GM19043 (cell line): ENCODE results near the gene OGFR.

Source experiments
- ATAC-seq: cut with Tn5 transposase; IDR thresholded peaks from one replicate; pipeline ENCODE4 v1.9.1; 2021; ENCODE audit warnings: low read depth; ENCODE audit not compliant: unreplicated experiment

The OGFR gene

DNA sequence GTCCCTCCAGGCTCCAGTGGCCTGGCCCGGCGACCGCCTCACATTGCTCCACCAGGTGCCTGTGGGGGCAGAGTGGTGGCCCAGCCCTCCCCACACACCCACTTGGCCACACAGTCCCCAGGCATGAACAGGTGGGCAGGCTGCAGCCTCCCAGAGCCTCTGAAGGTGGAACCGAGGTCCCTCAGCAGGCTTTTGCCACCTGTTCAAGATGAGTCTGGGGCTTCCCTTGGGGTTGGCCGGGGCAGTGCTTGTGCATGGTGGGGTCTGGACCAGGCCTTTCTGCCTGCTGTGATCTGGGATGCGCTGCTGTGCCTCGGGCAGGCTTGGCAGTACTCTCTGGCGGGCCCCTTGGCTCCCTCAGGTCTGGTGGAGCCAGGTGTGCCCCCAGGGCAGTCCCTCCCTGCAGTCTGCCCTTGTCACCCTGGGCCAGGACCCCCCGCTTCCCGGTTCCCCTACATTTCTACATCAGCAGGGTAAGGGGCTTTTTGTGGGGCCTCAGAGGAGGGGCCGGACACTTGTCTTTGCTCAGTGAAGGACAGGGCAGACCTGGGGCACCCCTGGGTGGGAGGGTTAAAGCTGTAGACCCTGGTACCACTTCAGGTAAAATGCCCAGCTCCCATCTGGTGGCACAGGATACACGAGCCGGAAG is 9.5 kb downstream of the OGFR start:
- ATAC-seq: no peak

GRCh38 chr20:62814709-62815065 is 10.1 kb downstream of the OGFR start:
- no peak for ATAC-seq

- ATAC-seq: no peak
Observed at GRCh38 chr20:62815066-62815991, 10.7 kb downstream of the OGFR start.

- ATAC-seq: no peak
Observed at GRCh38 chr20:62816031-62816883, 11.6 kb downstream of the OGFR start.

GRCh38 chr20:62816884-62817873 is 12.5 kb downstream of the OGFR start, which contains the start of gene COL9A3:
Gene COL9A3, plus strand, starts transcription at chr20:62817050. Its CDS starts 15 bp downstream, at chr20:62817065.
- ATAC-seq: no peak

DNA sequence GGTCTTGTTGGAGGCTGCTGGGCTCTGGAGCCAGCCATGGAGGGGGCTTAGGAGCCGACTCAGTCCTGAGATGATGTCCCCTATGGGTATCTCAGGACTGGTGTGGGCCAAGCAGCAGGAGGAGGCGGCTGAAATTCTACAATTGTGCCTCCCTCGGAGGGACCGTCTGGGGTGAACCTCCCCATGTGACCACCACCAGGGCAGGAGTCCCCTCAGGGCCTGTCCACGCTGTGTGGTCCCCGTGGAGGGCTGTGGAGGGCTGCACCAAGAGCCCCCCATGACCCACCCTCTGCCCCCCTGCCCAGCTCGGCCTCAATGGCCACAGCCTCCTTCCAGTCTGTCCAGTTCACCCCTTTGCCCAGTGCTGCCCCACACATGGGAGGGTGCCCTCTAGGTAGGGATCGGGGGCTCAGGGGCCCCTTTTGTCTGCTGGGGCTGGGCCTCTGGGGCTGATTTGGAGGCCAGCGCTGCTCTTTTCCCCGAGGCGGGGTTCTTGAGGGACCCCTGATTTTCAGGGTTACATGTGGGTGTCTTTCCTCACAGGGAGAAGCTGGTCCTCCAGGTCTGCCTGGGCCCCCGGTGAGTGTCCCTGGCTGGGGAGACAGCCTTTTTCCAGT is 13.4 kb downstream of the OGFR start:
- no peak for ATAC-seq

- no peak for ATAC-seq
Observed at GRCh38 chr20:62818592-62819493, 14.2 kb downstream of the OGFR start.

DNA sequence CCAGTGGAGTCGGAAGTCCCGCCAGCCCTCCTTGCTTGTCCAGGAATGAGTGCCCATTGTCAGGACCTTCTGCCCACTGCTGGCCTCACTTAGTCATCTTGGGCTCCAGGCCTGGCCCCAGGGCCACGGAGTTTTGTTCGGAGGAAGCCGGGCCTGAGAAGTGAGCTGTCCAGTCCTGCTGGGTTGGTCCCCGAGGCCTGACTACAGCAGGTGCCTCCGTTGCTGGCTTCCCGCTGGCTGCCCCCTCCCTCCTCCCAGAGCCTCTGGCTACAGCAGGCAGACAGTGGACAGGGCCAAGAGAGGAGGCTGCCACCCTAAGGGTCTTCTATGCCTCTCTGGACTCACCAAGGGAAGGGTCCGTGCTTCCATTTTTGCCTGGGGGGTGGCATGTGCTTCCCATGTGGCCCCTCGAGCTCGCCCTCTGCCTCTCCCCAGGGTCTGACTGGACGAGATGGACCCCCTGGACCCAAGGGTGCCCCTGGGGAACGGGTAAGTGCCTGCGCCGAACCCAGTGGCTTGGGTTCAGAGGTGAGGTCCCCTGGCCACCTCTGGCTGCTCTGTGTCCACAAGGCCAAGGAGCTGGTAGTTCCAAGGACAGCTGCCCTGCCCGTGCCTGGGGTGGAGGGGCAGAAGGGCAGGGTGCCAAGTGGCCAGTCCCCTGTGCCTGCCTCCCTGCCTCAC is 15.0 kb downstream of the OGFR start:
- ATAC-seq: no peak

DNA sequence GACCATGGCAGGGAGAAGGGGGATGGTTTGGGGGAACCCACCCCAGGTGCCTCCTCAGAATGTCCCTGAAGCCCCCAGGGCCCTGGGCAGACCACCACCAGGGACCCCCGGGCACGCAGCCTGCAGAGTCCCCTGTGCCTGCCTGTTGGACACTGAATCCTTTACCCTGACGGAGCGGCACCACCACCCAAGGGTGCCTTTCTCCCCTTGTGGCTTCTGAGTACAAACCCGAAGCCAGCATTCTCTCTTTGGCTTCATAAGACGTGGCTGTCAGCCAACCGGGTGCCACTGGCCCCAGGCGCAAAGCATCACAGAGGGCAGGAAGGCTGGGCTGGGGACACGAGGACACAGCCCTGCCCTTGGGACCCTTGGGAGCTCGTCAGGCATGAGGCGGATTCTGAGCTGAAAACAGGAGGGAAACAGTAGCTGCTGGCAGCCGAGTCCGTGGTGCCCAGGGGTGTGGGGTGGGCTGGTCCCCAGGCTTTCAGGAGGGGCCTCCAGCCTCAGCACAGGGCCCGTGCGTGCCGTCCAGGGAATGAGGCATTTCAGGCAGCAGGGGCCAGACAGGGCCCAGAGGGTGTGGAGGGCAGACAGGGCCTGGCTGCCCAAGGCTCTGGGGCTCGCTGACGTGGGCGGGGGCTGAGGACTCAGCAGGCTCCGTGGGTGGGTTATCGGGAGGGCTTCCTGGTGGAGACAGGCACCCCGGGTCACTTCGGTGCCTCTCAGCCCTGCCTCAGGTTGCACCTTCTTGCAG is 15.8 kb downstream of the OGFR start:
- ATAC-seq: no peak

DNA sequence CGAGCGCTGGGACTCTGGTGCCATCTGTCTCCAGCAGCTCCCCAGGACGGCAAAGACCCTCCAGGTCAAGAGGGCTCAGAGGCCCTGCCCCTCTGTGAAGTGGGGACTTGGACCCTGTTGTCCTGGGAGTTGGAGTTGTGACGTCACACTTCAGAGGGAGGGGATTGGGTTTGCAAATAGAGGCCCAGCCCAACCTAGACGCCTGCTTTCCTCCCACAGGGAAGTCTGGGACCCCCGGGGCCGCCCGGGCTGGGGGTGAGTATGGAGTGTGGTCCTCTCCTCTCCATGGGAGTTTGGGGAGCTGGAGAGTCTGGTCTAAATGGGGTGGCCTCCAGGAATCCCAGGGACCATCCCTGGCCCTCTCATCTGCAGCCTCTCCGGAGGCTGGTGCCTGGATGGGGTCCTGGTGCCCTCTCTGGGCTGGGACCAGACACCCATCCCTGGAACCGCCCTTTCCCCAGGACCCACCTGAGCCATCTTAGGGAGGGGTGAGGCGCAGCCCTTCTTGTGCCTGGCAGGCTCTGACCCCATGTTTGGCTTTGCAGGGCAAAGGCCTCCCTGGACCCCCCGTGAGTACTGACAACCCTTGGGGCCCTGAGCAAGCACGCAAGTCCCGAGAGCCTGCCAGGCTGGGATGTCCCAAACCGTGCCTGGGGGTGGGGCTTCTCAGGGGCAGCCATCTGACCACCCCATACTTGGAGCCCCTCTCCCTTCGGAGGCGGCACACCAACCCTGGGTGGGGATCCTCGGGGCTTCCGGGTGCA is 16.5 kb downstream of the OGFR start:
- ATAC-seq: no peak

- ATAC-seq: no peak
Observed at GRCh38 chr20:62821726-62822210, 17.1 kb downstream of the OGFR start.

DNA sequence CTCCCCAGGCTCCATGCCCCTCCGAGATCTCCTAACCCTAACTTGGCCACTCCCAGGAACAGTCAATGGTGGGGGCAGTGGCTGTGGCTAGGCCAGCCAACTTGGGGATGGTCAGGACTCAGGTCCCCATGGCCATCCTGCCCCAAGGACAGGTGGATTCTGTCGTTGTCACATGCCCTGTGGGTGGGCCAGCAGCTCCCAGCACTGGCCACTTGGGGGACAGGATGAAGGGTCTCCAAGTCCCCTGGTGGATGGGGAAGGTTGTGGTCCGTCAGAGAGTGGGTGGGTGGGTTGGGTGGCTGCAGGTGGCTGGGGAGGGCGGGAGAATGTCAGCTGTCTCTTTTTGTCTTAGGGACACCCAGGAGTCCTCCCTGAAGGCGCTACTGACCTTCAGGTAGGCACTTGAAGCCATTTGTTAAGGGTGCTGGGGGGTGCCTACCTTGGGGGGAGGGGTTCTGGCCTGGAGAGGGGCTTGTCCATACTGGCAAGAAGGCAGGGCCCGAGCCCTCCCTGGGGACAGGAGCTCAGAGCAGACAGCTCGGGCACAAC is 17.7 kb downstream of the OGFR start:
- ATAC-seq: no peak

DNA sequence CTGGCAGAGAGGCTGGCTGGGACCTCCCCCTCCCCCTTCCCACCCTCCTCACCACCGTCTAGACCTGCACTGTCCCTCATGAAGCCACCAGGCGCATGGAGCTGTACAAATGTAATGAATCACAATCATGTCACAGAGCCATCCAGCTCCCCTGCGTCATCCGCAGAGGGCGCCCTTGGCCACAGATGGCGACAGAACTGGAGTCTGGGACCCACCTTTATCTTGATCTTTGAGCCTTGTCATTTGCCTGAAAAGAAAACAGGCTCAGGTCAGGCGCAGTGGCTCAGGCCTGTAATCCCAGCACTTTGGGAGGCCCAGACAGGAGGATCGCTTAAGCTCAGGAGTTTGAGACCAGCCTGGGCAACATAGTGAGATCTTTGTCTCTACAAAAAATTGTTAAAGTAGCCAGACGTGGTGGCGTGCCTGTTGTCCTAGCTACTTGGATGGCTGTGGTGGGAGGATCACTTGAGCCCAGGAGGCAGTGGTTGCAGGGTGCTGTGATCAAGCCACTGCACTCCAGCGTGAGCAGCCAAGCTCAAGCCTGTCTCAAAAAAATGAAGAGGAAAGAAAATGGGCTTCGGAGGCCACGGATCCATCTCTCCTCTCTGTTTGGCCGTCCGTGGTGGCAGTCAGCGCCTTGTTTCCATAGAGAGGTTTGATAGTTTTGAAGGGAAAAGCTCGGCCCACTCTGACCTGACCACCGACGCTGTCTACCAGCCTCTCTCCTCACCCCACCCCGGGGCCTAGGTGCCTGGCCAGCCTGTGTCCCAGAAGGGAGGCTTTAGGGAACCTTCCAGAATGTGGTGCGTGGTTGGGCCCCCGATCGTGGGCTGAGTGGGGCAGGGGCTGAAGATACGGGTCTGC is 18.4 kb downstream of the OGFR start:
- no peak for ATAC-seq

DNA sequence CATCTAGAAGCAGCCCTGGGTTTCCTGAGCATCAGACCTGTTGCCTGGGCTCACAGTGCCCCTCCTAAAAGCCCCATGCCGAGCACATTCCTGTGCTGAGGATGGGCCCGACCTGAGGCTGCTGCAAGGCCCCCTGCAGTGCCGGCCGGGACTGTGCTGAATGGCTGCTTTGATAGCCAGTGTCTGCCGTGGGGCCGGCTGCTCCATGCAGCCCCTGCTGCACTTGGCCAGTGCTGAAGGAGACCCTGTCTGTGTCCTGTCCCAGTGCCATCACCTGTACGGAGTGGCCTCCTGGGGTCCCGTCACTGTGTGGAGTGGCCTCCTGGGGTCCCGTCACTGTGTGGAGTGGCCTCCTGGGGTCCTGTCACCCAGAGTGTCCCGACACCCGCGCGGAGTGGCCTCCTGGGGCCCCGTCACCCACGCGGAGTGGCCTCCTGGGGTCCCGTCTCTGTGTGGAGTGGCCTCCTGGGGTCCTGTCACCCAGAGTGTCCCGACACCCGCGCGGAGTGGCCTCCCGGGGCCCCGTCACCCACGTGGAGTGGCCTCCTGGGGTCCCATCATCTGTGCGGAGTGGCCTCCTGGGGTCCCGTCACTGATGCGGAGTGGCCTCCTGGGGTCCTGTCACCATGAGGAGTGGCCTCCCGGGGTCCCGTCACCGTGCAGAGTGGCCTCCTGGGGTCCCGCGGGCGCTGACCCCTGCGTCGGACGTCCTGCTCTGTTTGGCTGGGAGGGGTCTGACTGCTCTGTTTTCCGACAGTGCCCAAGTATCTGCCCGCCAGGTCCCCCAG is 19.2 kb downstream of the OGFR start:
- no peak for ATAC-seq
